ENCODE results near the gene KCNE4. TPM values are rescaled to one million over a fixed set of nuclear protein-coding genes. Genes with fewer than 3 reads are reported as not detected.

KCNE4 gene
- total RNA-seq: not detected

GRCh38 chr2:223051693-223052289 lies at the start of gene KCNE4:
Gene KCNE4 (plus strand): TSS chr2:223052190. CDS start chr2:223052831, 641 bp downstream.
- DNase-seq (ENCODE audit: low read depth in 2 of 3, low spot score in 2 of 3): no peak

GRCh38 chr2:223003191-223003590 lies 48.8 kb upstream of the KCNE4 start:
- DNase-seq (ENCODE audit: low read depth in 2 of 3, low spot score in 2 of 3): no peak

GRCh38 chr2:223005496-223005895 lies 46.5 kb upstream of the KCNE4 start:
- DNase-seq (ENCODE audit: low read depth in 2 of 3, low spot score in 2 of 3): no peak

- DNase-seq (ENCODE audit: low read depth in 2 of 3, low spot score in 2 of 3): no peak
These were observed 44.5 kb upstream of the KCNE4 start for GRCh38 chr2:223007531-223007930.

- no peak for DNase-seq (ENCODE audit: low read depth in 2 of 3, low spot score in 2 of 3)
These were observed 43.8 kb upstream of the KCNE4 start for GRCh38 chr2:223008162-223008561.

- DNase-seq (ENCODE audit: low read depth in 2 of 3, low spot score in 2 of 3): no peak
These were observed 43.0 kb upstream of the KCNE4 start for GRCh38 chr2:223008956-223009355.

- no peak for DNase-seq (ENCODE audit: low read depth in 2 of 3, low spot score in 2 of 3)
These were observed 41.3 kb upstream of the KCNE4 start for GRCh38 chr2:223010641-223011040.

- no peak for DNase-seq (ENCODE audit: low read depth in 2 of 3, low spot score in 2 of 3)
These were observed 39.7 kb upstream of the KCNE4 start for GRCh38 chr2:223012291-223012690.

GRCh38 chr2:223019390-223019930 lies 32.5 kb upstream of the KCNE4 start:
- DNase-seq (ENCODE audit: low read depth in 2 of 3, low spot score in 2 of 3): no peak

GRCh38 chr2:223019987-223020717 lies 31.8 kb upstream of the KCNE4 start:
- no peak for DNase-seq (ENCODE audit: low read depth in 2 of 3, low spot score in 2 of 3)

GRCh38 chr2:223020971-223021675 lies 30.9 kb upstream of the KCNE4 start:
- DNase-seq (ENCODE audit: low read depth in 2 of 3, low spot score in 2 of 3): no peak

GRCh38 chr2:223026357-223027110 lies 25.5 kb upstream of the KCNE4 start:
- DNase-seq (ENCODE audit: low read depth in 2 of 3, low spot score in 2 of 3): no peak

- no peak for DNase-seq (ENCODE audit: low read depth in 2 of 3, low spot score in 2 of 3)
These were observed 24.5 kb upstream of the KCNE4 start for GRCh38 chr2:223027442-223027841.

GRCh38 chr2:223029287-223029686 lies 22.7 kb upstream of the KCNE4 start:
- DNase-seq (ENCODE audit: low read depth in 2 of 3, low spot score in 2 of 3): no peak

GRCh38 chr2:223032187-223033142 lies 19.5 kb upstream of the KCNE4 start:
- no peak for DNase-seq (ENCODE audit: low read depth in 2 of 3, low spot score in 2 of 3)

- DNase-seq (ENCODE audit: low read depth in 2 of 3, low spot score in 2 of 3): no peak
These were observed 17.6 kb upstream of the KCNE4 start for GRCh38 chr2:223034221-223034975.

- DNase-seq (ENCODE audit: low read depth in 2 of 3, low spot score in 2 of 3): no peak
These were observed 15.1 kb upstream of the KCNE4 start for GRCh38 chr2:223036790-223037444.

GRCh38 chr2:223037445-223037800 lies 14.6 kb upstream of the KCNE4 start:
- DNase-seq (ENCODE audit: low read depth in 2 of 3, low spot score in 2 of 3): no peak

GRCh38 chr2:223039618-223040017 lies 12.4 kb upstream of the KCNE4 start:
- DNase-seq (ENCODE audit: low read depth in 2 of 3, low spot score in 2 of 3): no peak
